AG10803 (cell line): ENCODE measurements around the gene CAMK4.

Experiments used
- DNase-seq: peaks from one replicate; pipeline ENCODE4 v3.0.0; 2010; ENCODE audit warnings: low read depth
- H3K4me3 ChIP-seq: 2 replicates; pipeline ENCODE4 v1.5.1; 2011; ENCODE audit warnings: mild to moderate bottlenecking, low read length, control low read depth
- CTCF ChIP-seq: conservative IDR thresholded peaks from 2 replicates; pipeline ENCODE4 v1.5.1; 2011; ENCODE audit warnings: mild to moderate bottlenecking, low read length, control low read depth, inconsistent platforms

The CAMK4 gene

GRCh38 chr5:111268300-111268699 is 44.1 kb downstream of the CAMK4 start:
- no peak for TF ChIP-seq CTCF
- no peak for DNase-seq
- no peak overlapping the region for H3K4me3 ChIP-seq

GRCh38 chr5:111271885-111272284 is 47.7 kb downstream of the CAMK4 start:
- no peak for TF ChIP-seq CTCF
- H3K4me3 ChIP-seq = no peak overlapping the region
- DNase-seq = no peak

- DNase-seq = no peak
- H3K4me3 ChIP-seq = no peak overlapping the region
- no peak for TF ChIP-seq CTCF
Observed at GRCh38 chr5:111277061-111277460, 52.9 kb downstream of the CAMK4 start.

- no peak for DNase-seq
- H3K4me3 ChIP-seq = no peak overlapping the region
Observed at GRCh38 chr5:111278858-111279504, 54.8 kb downstream of the CAMK4 start.

GRCh38 chr5:111280282-111280951 is 56.2 kb downstream of the CAMK4 start:
- no peak for DNase-seq
- no peak overlapping the region for H3K4me3 ChIP-seq
- TF ChIP-seq CTCF = no peak

More at GRCh38 chr5:111278858-111279504, 54.8 kb downstream of the CAMK4 start:
- TF ChIP-seq CTCF = peak; percentile 51

- H3K4me3 ChIP-seq = no peak overlapping the region
- no peak for TF ChIP-seq CTCF
- DNase-seq = no peak
Observed at GRCh38 chr5:111282798-111283197, 58.6 kb downstream of the CAMK4 start.

GRCh38 chr5:111284825-111285224 is 60.6 kb downstream of the CAMK4 start:
- H3K4me3 ChIP-seq = no peak overlapping the region
- no peak for DNase-seq
- TF ChIP-seq CTCF = no peak
